Glutamatergic neuron (in vitro differentiated cells): ENCODE results near the gene ZNF557. TPM values are rescaled to one million over a fixed set of nuclear protein-coding genes. Genes with fewer than 3 reads are reported as not detected.

Experiments
- DNase-seq: peaks from one replicate; pipeline ENCODE4 v3.0.0; 2022
- H3K27ac Mint-ChIP-seq: one replicate; pipeline ENCODE4 v1.8.0; 2020; ENCODE audit warnings: mild to moderate bottlenecking, mixed read lengths, inconsistent platforms; ENCODE audit not compliant: unreplicated experiment
- H3K27me3 Mint-ChIP-seq: one replicate; pipeline ENCODE4 v1.8.0; 2020; ENCODE audit warnings: mild to moderate bottlenecking, moderate library complexity, mixed read lengths, inconsistent platforms; ENCODE audit not compliant: unreplicated experiment
- H3K36me3 Mint-ChIP-seq: one replicate; pipeline ENCODE4 v1.8.0; 2020; ENCODE audit warnings: mild to moderate bottlenecking, mixed read lengths, inconsistent platforms; ENCODE audit not compliant: unreplicated experiment
- H3K4me1 Mint-ChIP-seq: one replicate; pipeline ENCODE4 v1.8.0; 2020; ENCODE audit warnings: mild to moderate bottlenecking, low read depth, mixed read lengths, inconsistent platforms; ENCODE audit not compliant: unreplicated experiment
- H3K4me3 Mint-ChIP-seq: one replicate; pipeline ENCODE4 v1.8.0; 2020; ENCODE audit warnings: mild to moderate bottlenecking, mixed read lengths, inconsistent platforms; ENCODE audit not compliant: unreplicated experiment
- H3K9me3 Mint-ChIP-seq: one replicate; pipeline ENCODE4 v1.8.0; 2020; ENCODE audit warnings: mild to moderate bottlenecking, moderate library complexity, mixed read lengths, inconsistent platforms; ENCODE audit not compliant: unreplicated experiment
- total RNA-seq: library from RNA; stranded (reverse); fragmentation: NEBNext Ultra II Directional; extraction: Animal tissue kit (Norgen Biotek cat#: 25700); gene quantifications from one replicate; pipeline ENCODE4 v1.2.1, GENCODE V29; 2021; ENCODE audit not compliant: unreplicated experiment
- TF ChIP-seq, protein P1 (sequence below): fragments of 200-600 bp; sonication (generic); IDR thresholded peaks from one replicate; pipeline ENCODE4 v1.5.0; 2021; ENCODE audit not compliant: partially characterized antibody, unreplicated experiment

The ZNF557 gene
- total RNA-seq, 1 donor from 2014 or later = 13.7 TPM

DNA sequence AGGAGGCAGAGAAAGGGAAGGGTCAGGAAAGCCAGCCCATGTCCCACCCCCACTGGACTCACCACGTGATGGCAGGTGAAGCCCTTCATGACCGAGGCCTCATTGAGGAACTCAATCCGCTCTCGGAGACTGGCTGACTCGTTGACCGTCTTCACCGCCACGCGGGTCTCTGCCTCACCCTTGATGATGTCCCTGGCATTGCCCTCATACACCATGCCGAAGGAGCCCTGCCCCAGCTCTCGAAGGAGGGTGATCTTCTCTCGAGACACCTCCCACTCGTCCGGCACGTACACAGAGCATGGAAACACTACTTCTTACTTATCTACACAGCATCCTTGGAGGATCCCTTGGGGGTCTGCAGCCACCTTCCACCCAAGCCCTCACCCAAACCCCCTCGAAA lies 55.7 kb downstream of the ZNF557 start:
- no peak for DNase-seq
- H3K4me3 Mint-ChIP-seq = no peak overlapping the region
- peaks cover 10% of the 10 kb centered on the region for H3K9me3 Mint-ChIP-seq
- peaks cover 25% of the 10 kb centered on the region for H3K36me3 Mint-ChIP-seq
- no peak overlapping the region for H3K27ac Mint-ChIP-seq
- peaks cover 2% of the 10 kb centered on the region for H3K27me3 Mint-ChIP-seq
- no peaks in the 10 kb centered on the region for H3K4me1 Mint-ChIP-seq
- TF ChIP-seq, protein P1, sequence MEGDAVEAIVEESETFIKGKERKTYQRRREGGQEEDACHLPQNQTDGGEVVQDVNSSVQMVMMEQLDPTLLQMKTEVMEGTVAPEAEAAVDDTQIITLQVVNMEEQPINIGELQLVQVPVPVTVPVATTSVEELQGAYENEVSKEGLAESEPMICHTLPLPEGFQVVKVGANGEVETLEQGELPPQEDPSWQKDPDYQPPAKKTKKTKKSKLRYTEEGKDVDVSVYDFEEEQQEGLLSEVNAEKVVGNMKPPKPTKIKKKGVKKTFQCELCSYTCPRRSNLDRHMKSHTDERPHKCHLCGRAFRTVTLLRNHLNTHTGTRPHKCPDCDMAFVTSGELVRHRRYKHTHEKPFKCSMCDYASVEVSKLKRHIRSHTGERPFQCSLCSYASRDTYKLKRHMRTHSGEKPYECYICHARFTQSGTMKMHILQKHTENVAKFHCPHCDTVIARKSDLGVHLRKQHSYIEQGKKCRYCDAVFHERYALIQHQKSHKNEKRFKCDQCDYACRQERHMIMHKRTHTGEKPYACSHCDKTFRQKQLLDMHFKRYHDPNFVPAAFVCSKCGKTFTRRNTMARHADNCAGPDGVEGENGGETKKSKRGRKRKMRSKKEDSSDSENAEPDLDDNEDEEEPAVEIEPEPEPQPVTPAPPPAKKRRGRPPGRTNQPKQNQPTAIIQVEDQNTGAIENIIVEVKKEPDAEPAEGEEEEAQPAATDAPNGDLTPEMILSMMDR = no peak

DNA sequence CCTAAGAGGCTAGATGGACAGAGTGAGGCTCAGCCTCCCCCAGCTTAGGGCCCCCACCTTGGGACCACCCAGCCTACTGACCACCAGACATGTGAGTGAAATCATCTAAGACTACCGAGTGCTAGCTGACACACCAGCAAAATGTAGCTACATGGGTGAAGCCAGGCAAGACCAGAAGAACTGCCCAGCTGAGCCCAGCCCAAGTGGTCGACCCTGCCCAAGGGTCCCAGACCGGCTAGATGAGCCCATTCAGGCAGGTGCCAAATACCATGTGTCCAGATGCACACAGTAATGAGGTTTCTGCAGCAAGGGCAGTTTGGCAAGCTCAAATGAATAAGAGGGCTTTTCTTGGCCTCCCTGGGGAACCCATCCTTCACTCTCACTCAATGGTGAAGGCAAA lies 56.6 kb downstream of the ZNF557 start:
- TF ChIP-seq, protein P1 = no peak
- DNase-seq = no peak
- Mint-ChIP-seq H3K4me3 (no peak overlapping the region), H3K27me3 (peaks cover 2% of the 10 kb centered on the region), H3K4me1 (no peaks in the 10 kb centered on the region), H3K27ac (no peak overlapping the region), H3K36me3 (peaks cover 28% of the 10 kb centered on the region), H3K9me3 (peaks cover 10% of the 10 kb centered on the region)

DNA sequence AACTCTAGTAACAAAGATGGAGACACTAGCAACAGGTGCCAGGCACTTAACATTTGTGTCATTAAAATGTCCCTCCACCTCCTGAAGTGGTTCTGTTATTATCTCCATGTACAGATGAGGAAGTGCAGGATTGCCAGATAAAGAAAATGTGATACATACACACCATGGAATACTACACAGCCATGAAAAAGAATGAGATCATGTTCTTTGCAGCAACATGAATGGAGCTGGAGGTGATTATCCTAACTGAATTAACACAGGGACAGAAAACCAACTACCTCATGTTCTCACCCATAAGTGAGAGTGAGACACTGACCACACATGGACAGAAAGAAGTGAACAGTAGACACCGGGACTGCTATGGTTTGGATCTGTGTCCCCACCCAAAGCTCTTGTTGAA lies 60.5 kb downstream of the ZNF557 start:
- peaks cover 14% of the 10 kb centered on the region for H3K36me3 Mint-ChIP-seq
- H3K4me1 Mint-ChIP-seq = no peaks in the 10 kb centered on the region
- no peaks in the 10 kb centered on the region for H3K27me3 Mint-ChIP-seq
- peaks cover 5% of the 10 kb centered on the region for H3K9me3 Mint-ChIP-seq
- no peak for DNase-seq
- TF ChIP-seq, protein P1 = no peak
- H3K4me3 Mint-ChIP-seq = no peak overlapping the region
- H3K27ac Mint-ChIP-seq = no peak overlapping the region

DNA sequence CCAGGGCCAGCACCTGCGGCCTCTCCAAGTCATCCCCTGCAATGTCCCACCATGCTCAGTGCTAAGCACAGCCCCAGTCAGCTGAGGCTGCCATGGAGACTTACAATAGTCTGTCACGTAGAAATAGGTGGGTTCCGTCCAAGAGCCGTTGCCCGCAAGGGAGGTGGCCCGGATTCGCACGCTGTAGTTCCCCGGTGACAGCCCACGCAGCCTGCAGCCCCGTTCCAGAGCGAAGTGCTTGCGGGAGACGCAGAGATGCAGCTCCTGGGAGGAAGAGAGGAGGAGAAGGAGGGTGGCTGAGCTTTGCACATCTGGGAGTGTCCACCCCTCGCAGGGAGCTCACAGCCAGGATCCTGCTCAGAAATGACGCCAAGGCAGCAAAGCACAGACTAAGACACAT lies 62.6 kb downstream of the ZNF557 start:
- Mint-ChIP-seq H3K27me3 (no peaks in the 10 kb centered on the region), H3K9me3 (peaks cover 2% of the 10 kb centered on the region), H3K4me1 (no peaks in the 10 kb centered on the region), H3K27ac (no peak overlapping the region), H3K4me3 (no peak overlapping the region), H3K36me3 (peaks cover 5% of the 10 kb centered on the region)
- DNase-seq = no peak
- TF ChIP-seq, protein P1 = no peak

DNA sequence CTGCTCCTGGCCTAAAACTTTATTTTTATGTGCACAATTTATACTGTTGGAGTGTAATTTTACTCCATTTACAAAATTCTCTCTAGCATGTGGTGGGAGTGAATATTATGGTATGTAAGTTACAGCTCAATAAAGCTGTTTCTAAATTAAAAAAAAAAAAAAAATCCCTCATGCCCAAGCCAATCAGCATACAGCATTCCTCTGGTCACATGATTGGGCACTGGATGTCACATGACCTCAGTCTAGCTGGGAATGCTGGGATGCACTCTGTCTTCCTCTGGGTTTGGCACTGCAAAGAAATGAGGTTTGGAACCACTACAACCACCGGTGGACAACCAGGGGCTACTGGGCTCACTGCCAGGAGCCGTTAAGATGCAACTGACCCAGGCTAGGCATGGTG lies 67.6 kb downstream of the ZNF557 start:
- no peak overlapping the region for H3K27ac Mint-ChIP-seq
- no peak for DNase-seq
- H3K9me3 Mint-ChIP-seq = no peaks in the 10 kb centered on the region
- no peaks in the 10 kb centered on the region for H3K4me1 Mint-ChIP-seq
- no peak overlapping the region for H3K4me3 Mint-ChIP-seq
- H3K27me3 Mint-ChIP-seq = no peaks in the 10 kb centered on the region
- peaks cover 4% of the 10 kb centered on the region for H3K36me3 Mint-ChIP-seq
- TF ChIP-seq, protein P1 = no peak

Other genes with a start within 250 kb of the ZNF557 start
- gene ADGRE1, start 182.1 kb upstream of the ZNF557 start, total RNA-seq = not detected
- 1.5 TPM for gene MBD3L2B, start 48.3 kb upstream of the ZNF557 start, total RNA-seq
- gene MBD3L5, start 39.1 kb upstream of the ZNF557 start, total RNA-seq = not detected
- not detected for gene MBD3L4, start 29.5 kb upstream of the ZNF557 start, total RNA-seq
- 1.5 TPM for gene MBD3L2, start 20.4 kb upstream of the ZNF557 start, total RNA-seq
- 1.3 TPM for gene MBD3L3, start 11.0 kb upstream of the ZNF557 start, total RNA-seq
- 23.9 TPM for gene INSR, start 224.7 kb downstream of the ZNF557 start, total RNA-seq